Stomach smooth muscle (tissue), 2 donors: ENCODE measurements around the gene SBK2.
A peak's percentile ranks its signal among the peaks of the same experiment; 100 is the strongest.

Experiments
- H3K27ac ChIP-seq: one replicate; pipeline ENCODE4 v1.7.0; 2013; ENCODE audit warnings: mild to moderate bottlenecking, low read length, inconsistent platforms
- H3K27me3 ChIP-seq, 2 donors: one replicate each; pipeline ENCODE4 v1.7.0; 2013; ENCODE audit warnings: low read length in 2 of 2; ENCODE audit not compliant: insufficient read depth in 2 of 2, control insufficient read depth in 1 of 2
- H3K36me3 ChIP-seq, 2 donors: one replicate each; pipeline ENCODE4 v1.7.0; 2013; ENCODE audit warnings: low read length in 2 of 2; ENCODE audit not compliant: control insufficient read depth in 2 of 2, insufficient read depth in 2 of 2
- H3K4me1 ChIP-seq: one replicate; pipeline ENCODE4 v1.7.0; 2013; ENCODE audit warnings: low read length; ENCODE audit not compliant: control insufficient read depth, insufficient read depth
- H3K4me3 ChIP-seq, 2 donors: one replicate each; pipeline ENCODE4 v1.7.0; 2013; ENCODE audit warnings: low read length in 2 of 2
- H3K9ac ChIP-seq, 2 donors: one replicate each; pipeline ENCODE4 v1.7.0; 2013; ENCODE audit warnings: low read length in 2 of 2, mild to moderate bottlenecking in 1 of 2
- H3K9me3 ChIP-seq, 2 donors: one replicate each; pipeline ENCODE4 v1.7.0; 2013; ENCODE audit warnings: low read length in 2 of 2; ENCODE audit not compliant: control insufficient read depth in 2 of 2
- donor health status: healthy.
- donor health status: Pancreatic carcinoma.

Gene SBK2

DNA sequence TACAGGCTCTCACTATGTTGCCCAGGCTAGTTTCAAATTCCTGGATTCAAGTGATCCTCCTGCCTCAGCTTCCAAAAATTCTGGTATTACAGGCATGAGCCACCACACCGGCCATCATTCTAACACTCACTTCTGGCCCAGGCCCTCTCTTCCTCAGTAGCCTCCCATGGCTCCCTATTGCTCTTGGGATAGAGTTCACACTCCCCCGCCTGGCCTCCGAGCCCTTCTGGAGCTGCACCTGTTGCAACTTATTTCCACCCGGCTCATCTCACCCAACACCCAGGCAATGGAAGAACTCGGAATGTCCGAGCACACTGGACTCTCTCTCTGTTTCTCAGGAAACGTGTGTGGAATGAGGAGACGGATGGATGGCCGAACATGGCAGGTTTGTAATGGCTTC lies 17.4 kb upstream of the SBK2 start:
- H3K27me3 ChIP-seq: peaks cover 15 to 24% of the 10 kb centered on the region in 2 donors
- H3K9ac ChIP-seq: no peak overlapping the region
- H3K4me1 ChIP-seq: no peaks in the 10 kb centered on the region
- no peaks in the 10 kb centered on the region for H3K36me3 ChIP-seq
- H3K9me3 ChIP-seq: no peaks in the 10 kb centered on the region
- H3K27ac ChIP-seq: no peak overlapping the region
- no peak overlapping the region for H3K4me3 ChIP-seq

DNA sequence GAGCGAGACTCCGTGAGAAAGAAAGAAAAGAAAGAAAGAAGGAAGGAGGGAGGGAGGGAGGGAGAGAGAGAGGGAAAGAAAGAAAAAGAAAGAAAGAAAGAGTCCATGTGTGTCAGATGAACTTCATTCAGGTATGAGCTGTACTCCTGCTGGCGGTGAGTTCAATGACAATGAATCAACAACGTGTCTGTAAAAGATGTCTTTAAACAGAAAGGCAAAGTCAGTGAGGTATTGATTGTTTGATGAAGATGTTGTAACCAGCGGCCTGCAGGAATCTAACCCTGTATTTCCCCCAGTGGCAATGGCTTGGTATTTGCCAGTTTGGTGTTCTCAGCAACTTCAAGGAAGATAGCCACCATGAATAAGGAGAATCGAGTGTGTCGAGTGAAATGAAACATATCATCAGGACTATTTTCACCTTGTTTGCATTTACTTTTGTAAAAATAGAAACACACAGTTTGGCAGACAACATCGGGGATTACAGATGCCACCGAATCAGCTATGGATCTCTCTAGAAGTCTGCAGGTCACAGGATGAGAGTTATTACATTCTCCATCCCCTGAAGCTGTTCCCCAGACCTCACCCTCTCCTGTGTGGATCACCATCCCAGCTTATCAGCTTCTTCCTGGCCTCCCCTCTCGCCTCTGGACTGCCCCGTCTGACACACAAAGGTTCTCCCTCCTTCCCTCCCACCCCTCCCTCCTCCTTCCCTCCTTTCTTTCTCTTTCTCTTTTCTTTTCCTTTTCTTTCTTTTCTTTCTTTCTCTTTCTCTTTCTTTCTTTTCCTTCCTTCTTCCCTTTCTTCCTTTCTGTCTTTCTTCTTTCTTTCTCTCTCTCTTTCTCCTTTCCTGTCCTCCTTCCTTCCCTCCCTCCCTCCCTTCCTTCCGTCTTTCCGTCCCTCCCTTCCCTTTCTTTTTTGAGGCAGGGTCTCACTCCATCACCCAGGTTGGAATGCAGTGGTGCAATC lies 16.6 kb upstream of the SBK2 start:
- no peaks in the 10 kb centered on the region for H3K36me3 ChIP-seq
- no peaks in the 10 kb centered on the region for H3K4me1 ChIP-seq
- H3K27me3 ChIP-seq: peaks cover 15 to 24% of the 10 kb centered on the region in 2 donors
- H3K27ac ChIP-seq: no peak overlapping the region
- no peak overlapping the region for H3K4me3 ChIP-seq
- H3K9me3 ChIP-seq: no peaks in the 10 kb centered on the region
- H3K9ac ChIP-seq: no peak overlapping the region

DNA sequence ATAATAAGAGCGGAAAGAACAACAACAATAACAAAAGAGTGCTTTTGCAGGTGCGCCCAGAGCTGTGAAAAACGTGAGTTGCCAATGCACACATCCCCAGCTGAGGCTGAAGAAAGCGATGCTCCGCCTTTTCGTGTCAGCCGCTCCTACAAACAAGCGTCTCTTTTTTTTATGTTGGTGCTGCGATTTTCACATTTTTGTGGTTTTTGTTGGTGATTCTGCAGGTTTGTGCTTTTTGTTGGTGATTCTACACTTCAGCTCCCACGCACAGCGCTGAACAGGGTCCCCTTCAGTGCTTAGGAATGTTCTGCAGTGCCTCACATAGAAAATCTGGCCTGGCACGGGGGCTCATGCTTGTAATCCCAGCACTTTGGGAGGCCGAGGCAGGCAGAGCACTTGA lies 15.7 kb upstream of the SBK2 start:
- Histone ChIP-seq H3K9me3 (no peaks in the 10 kb centered on the region), H3K36me3 (no peaks in the 10 kb centered on the region), H3K9ac (no peak overlapping the region), H3K4me3 (no peak overlapping the region), H3K27ac (no peak overlapping the region), H3K4me1 (no peaks in the 10 kb centered on the region), H3K27me3 (peaks cover 18 to 28% of the 10 kb centered on the region in 2 donors)

DNA sequence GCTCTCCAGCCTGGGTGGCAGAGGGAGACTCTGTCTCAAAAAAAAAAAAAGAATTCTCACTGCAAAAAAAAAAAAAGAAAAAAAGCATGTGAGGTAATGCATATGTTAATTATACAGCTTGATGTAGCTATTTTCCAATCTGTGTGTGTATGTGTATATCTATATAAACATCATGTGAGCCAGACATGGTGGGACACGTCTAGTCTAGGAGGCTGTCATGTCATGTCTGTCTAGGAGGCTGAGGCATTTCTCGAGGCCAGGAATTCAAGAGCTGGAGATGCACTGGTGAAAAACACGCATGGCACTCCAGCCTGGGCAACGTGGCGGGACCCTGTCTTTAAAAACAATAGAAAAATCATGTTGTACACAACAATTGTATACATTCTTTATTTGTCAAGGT lies 15.3 kb upstream of the SBK2 start:
- Histone ChIP-seq H3K27ac (no peak overlapping the region), H3K4me1 (peaks cover under 1% of the 10 kb centered on the region), H3K36me3 (no peaks in the 10 kb centered on the region), H3K4me3 (no peak overlapping the region), H3K27me3 (peaks cover 22 to 30% of the 10 kb centered on the region in 2 donors), H3K9ac (no peak overlapping the region), H3K9me3 (no peaks in the 10 kb centered on the region)

DNA sequence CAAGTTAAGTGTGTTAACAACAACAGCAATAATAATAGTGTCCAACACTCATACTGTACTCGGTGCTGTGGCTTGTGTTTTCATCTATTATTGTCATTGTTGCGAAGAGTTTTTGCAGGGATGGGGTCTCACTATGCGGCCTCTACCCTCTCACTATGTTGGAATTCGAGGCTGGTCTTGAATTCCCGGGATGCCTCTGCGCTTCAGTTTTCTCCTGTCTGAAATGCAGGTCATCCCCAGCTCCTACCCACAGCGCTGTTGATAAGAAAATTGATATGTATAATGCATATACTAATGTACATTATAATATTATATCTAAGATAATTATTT lies 13.4 kb upstream of the SBK2 start:
- H3K9me3 ChIP-seq: no peaks in the 10 kb centered on the region
- no peak overlapping the region for H3K27ac ChIP-seq
- no peaks in the 10 kb centered on the region for H3K36me3 ChIP-seq
- H3K4me1 ChIP-seq: peaks cover 3% of the 10 kb centered on the region
- no peak overlapping the region for H3K4me3 ChIP-seq
- peaks cover 34 to 38% of the 10 kb centered on the region in 2 donors for H3K27me3 ChIP-seq
- H3K9ac ChIP-seq: no peak overlapping the region

DNA sequence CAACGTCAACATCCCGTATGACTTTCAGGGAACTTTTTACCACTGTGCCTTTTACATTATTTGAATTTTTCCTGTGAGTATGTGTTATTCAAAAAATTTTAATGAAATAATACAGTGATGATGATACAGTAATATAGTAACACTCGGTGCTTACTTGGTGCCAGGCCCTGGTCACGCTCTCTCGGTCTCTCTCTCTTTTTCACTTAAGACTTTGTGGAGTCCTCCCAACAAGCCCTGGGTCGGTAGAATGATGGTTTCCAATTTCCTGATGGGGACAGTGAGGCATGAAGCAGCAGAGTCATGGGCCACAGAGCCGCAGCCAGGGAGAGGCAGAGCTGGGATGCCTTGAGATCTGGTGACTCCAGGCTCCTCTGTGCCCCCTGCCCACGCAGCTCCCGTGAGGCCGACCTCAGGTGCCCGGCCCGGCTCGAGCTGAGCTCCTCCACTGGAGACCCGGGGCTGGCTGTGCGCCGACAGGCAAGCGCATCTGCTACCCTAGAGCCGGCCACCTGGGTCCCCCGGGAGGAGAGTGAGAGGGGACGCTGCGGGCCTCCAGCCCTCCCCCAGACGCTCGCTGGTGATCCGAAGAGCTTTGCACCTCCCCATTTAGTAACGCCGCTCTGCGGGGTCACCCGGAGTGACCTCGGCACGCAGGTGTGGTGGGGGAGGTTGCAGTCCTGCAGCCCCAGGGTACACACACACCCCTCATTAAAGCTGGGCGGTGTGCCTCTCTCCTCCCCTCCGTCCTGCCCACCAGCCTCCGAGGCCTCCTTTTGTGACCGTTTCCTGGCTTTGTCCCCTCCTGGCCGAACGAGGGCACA lies 12.8 kb upstream of the SBK2 start:
- no peak overlapping the region for H3K27ac ChIP-seq
- H3K4me1 ChIP-seq: peaks cover 3% of the 10 kb centered on the region
- peak overlapping the region in 1 of 2 donors; percentile 5 for H3K9ac ChIP-seq
- no peaks in the 10 kb centered on the region for H3K36me3 ChIP-seq
- H3K9me3 ChIP-seq: no peaks in the 10 kb centered on the region
- H3K4me3 ChIP-seq: peak overlapping the region in 1 of 2 donors; percentile 22
- H3K27me3 ChIP-seq: peaks cover 34 to 39% of the 10 kb centered on the region in 2 donors

DNA sequence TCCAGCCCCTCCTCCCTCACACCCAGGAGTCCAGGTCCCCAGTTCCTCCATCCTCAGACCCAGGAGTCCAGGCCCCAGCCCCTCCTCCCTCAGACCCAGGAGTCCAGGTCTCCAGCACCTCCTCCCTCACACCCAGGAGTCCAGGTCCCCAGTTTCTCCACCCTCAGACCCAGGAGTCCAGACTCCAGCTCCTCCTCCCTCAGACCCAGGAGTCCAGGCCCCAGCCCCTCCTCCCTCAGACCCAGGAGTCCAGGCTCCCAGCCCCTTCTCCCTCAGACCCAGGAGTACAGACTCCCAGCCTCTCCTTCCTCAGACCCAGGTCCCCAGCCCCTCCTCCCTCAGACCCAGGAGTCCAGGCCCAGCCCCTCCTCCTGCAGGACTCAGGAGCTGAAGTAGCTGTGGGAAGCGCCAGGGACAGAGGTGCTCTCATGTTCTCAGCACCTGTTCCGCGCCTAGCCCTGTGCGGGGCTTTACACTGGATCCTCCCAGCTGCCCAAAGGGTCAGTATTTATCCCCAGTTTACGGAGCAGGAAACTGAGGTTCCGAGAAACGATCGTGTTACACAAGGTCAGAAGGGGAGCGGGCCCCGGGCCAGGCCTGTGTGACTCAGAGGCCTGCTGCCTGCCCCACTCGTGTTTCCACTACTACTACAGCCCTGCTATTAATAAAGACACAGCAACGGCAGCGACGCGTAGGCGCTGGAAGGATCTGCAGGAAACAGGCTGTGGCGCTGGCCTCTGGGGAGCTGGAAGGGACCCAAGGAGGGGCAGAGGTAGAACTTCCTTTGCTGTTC lies 10.1 kb upstream of the SBK2 start:
- no peak overlapping the region for H3K4me3 ChIP-seq
- H3K9me3 ChIP-seq: no peaks in the 10 kb centered on the region
- no peaks in the 10 kb centered on the region for H3K36me3 ChIP-seq
- peaks cover 3% of the 10 kb centered on the region for H3K4me1 ChIP-seq
- H3K27ac ChIP-seq: no peak overlapping the region
- no peak overlapping the region for H3K9ac ChIP-seq
- peaks cover 31 to 36% of the 10 kb centered on the region in 2 donors for H3K27me3 ChIP-seq

DNA sequence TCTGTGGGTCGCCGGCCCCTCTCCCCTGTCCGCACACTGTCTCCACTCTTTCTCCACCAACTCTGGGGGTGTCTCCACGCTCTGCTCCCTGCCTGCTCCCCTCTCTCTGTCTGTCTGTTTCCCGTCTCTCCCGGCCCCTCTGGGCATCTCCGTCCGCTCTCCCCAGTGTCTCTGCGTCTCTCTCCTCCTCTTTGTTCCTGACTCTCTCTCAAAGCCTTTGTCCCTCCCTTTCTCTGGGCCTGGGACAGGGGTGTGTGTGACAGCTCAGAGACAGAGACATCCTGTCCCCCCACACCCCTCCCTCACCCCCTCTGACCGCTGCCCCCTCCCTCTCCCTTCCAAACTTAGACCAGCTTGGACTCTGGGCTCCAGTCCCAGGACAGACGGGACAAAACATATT lies 9.1 kb upstream of the SBK2 start:
- Histone ChIP-seq H3K4me1 (peaks cover 3% of the 10 kb centered on the region), H3K9ac (no peak overlapping the region), H3K9me3 (no peaks in the 10 kb centered on the region), H3K27ac (no peak overlapping the region), H3K27me3 (peaks cover 28 to 31% of the 10 kb centered on the region in 2 donors), H3K4me3 (no peak overlapping the region), H3K36me3 (no peaks in the 10 kb centered on the region)

DNA sequence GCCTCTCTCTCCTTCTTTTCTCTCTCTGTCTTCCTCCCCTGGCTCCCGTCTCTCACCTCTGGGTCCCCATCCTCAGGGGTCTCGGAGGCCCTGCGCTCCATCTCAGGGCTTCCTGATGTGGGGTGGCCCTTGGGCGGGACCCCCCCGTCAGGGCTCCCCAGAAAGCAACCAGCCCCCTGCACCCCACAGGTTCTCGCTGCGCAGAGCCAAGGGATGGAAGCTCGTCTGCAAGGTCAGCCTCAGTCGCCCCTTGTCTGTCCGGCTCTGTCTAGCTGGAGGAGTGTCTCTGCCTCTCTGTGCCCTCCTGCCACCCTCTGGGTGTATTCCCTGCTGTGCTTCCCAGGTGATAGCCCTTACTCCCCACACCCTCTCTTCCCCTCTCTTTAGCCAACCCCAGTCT lies 8.5 kb upstream of the SBK2 start, which contains the start of gene SBK3:
Gene SBK3, minus strand, starts transcription at position 101 of the 400 bp plus-strand sequence. Its CDS starts 0 bp downstream, at position 101.
- no peak within 1 kb of the TSS for H3K27ac ChIP-seq
- H3K27me3 ChIP-seq: peaks cover 28 to 32% of the 10 kb centered on the region in 2 donors
- no peaks in the 10 kb centered on the region for H3K36me3 ChIP-seq
- H3K4me1 ChIP-seq: peaks cover 3% of the 10 kb centered on the region
- H3K9ac ChIP-seq: no peak within 1 kb of the TSS
- H3K9me3 ChIP-seq: no peaks in the 10 kb centered on the region
- no peak within 1 kb of the TSS for H3K4me3 ChIP-seq

DNA sequence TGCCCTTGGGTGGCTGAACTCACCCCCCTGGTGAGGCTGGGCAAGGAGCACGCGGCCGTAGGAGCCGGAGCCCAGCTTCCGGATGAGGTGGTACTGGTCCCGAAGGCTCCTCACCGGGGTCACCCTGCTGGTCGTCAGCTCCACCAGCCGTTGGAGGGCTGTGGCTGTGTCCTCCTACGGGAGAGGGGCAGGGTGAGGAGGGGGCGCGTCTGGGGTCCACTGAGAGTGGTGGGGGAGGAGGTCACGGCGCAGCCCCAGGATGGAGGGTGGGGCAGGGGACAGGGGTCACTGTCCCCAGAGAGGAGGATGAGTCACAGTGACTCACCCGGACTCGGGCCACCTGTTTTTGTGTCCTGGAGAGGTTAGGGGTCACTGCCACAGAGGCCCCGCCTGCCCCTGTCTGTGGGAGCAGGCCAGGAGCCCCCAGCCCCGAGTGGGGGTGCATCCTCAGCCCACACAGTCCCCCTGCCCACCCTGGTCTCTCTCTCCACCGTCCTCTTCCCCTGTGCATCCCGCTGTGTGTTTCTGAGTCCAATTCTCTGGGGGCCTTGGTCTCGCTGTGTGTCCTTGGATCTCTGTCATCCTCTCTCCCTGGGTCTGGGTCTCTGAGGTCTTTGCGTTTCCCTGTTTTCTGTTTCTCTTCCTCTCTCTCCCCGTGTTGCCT lies 8.0 kb upstream of the SBK2 start:
- no peak overlapping the region for H3K9ac ChIP-seq
- no peaks in the 10 kb centered on the region for H3K36me3 ChIP-seq
- no peak overlapping the region for H3K27ac ChIP-seq
- H3K9me3 ChIP-seq: no peaks in the 10 kb centered on the region
- no peak overlapping the region for H3K4me3 ChIP-seq
- peaks cover 3% of the 10 kb centered on the region for H3K4me1 ChIP-seq
- H3K27me3 ChIP-seq: peaks cover 24 to 29% of the 10 kb centered on the region in 2 donors
